H9 (cell line): ENCODE measurements around the gene CIPC. TPM values are rescaled to one million over a fixed set of nuclear protein-coding genes. Genes with fewer than 3 reads are reported as not detected.

Source experiments
- DNase-seq: peaks from one replicate; pipeline ENCODE4 v3.0.0-alpha.2; 2017
- H2AFZ ChIP-seq: one replicate; pipeline ENCODE4 v1.6.1; 2013; ENCODE audit warnings: mild to moderate bottlenecking, low read length, control low read depth, moderate library complexity
- H2AK5ac ChIP-seq: 2 replicates; pipeline ENCODE4 v1.6.1; 2013; ENCODE audit warnings: low read length, control low read depth, mixed read lengths; ENCODE audit not compliant: insufficient read length
- H2BK120ac ChIP-seq: one replicate; pipeline ENCODE4 v1.6.1; 2013; ENCODE audit warnings: low read depth, mild to moderate bottlenecking, low read length, control low read depth, inconsistent platforms; ENCODE audit not compliant: poor library complexity, severe bottlenecking
- H2BK12ac ChIP-seq: 2 replicates; pipeline ENCODE4 v1.6.1; 2013; ENCODE audit warnings: low read length, control low read depth, mixed read lengths, low read depth; ENCODE audit not compliant: insufficient read length
- H2BK15ac ChIP-seq: 2 replicates; pipeline ENCODE4 v1.6.1; 2013; ENCODE audit warnings: low read depth, low read length, control low read depth
- H2BK20ac ChIP-seq: one replicate; pipeline ENCODE4 v1.6.1; 2013; ENCODE audit warnings: low read depth, mild to moderate bottlenecking, low read length, control low read depth, inconsistent platforms; ENCODE audit not compliant: poor library complexity, severe bottlenecking
- H2BK5ac ChIP-seq: 2 replicates; pipeline ENCODE4 v1.6.1; 2013; ENCODE audit warnings: low read length, control low read depth, mixed read lengths; ENCODE audit not compliant: insufficient read length
- H3K14ac ChIP-seq: 2 replicates; pipeline ENCODE4 v1.6.1; 2013; ENCODE audit warnings: low read length, control low read depth; ENCODE audit not compliant: insufficient read depth
- H3K18ac ChIP-seq: 2 replicates; pipeline ENCODE4 v1.6.1; 2013; ENCODE audit warnings: low read depth, mild to moderate bottlenecking, mixed read lengths, low read length, control low read depth; ENCODE audit not compliant: insufficient read length
- H3K23ac ChIP-seq: 2 replicates; pipeline ENCODE4 v1.6.1; 2013; ENCODE audit warnings: low read length, control low read depth, mixed read lengths, low read depth; ENCODE audit not compliant: insufficient read length
- H3K23me2 ChIP-seq: 2 replicates; pipeline ENCODE4 v1.6.1; 2013; ENCODE audit warnings: low read depth, mild to moderate bottlenecking, mixed read lengths, low read length, control low read depth; ENCODE audit not compliant: insufficient read length, poor library complexity, severe bottlenecking
- H3K27ac ChIP-seq: 2 replicates; pipeline ENCODE4 v1.5.1; 2013; ENCODE audit warnings: low read length, control low read depth, mixed read lengths, low read depth; ENCODE audit not compliant: insufficient read length
- H3K27me3 ChIP-seq: 2 replicates; pipeline ENCODE4 v1.6.1; 2013; ENCODE audit warnings: low read length, control low read depth, inconsistent platforms; ENCODE audit not compliant: insufficient read depth
- H3K4ac ChIP-seq: 2 replicates; pipeline ENCODE4 v1.6.1; 2013; ENCODE audit warnings: low read depth, mild to moderate bottlenecking, control low read depth, inconsistent platforms, low read length, moderate library complexity
- H3K4me1 ChIP-seq: 2 replicates; pipeline ENCODE4 v1.6.1; 2013; ENCODE audit warnings: low read length, control low read depth, inconsistent platforms; ENCODE audit not compliant: insufficient read depth
- H3K4me2 ChIP-seq: 2 replicates; pipeline ENCODE4 v1.6.1; 2013; ENCODE audit warnings: low read length, control low read depth, mixed read lengths; ENCODE audit not compliant: insufficient read length, insufficient read depth
- H3K56ac ChIP-seq: 2 replicates; pipeline ENCODE4 v1.6.1; 2013; ENCODE audit warnings: low read depth, mild to moderate bottlenecking, mixed read lengths, low read length, control low read depth; ENCODE audit not compliant: insufficient read length
- H3K79me1 ChIP-seq: 2 replicates; pipeline ENCODE4 v1.6.1; 2013; ENCODE audit warnings: low read depth, mild to moderate bottlenecking, moderate library complexity, low read length, control low read depth, inconsistent platforms; ENCODE audit not compliant: insufficient read depth, poor library complexity, severe bottlenecking
- H3K79me2 ChIP-seq: 2 replicates; pipeline ENCODE4 v1.6.1; 2013; ENCODE audit warnings: low read length, control low read depth, inconsistent platforms; ENCODE audit not compliant: insufficient read depth
- H3K9ac ChIP-seq: 2 replicates; pipeline ENCODE4 v1.6.1; 2013; ENCODE audit warnings: low read length, control low read depth, mixed read lengths; ENCODE audit not compliant: insufficient read length; ENCODE audit errors: extremely low read depth
- H3K9me3 ChIP-seq: one replicate; pipeline ENCODE4 v1.6.1; 2013; ENCODE audit warnings: low read depth, low read length, inconsistent platforms; ENCODE audit not compliant: control insufficient read depth
- H3T11ph ChIP-seq: one replicate; pipeline ENCODE4 v1.6.1; 2013; ENCODE audit warnings: mild to moderate bottlenecking, low read length, control low read depth, inconsistent platforms
- H4K20me1 ChIP-seq: one replicate; pipeline ENCODE4 v1.6.1; 2013; ENCODE audit not compliant: control insufficient read depth, insufficient read length, insufficient read depth
- H4K5ac ChIP-seq: 2 replicates; pipeline ENCODE4 v1.6.1; 2013; ENCODE audit warnings: low read depth, mild to moderate bottlenecking, mixed read lengths, low read length, control low read depth; ENCODE audit not compliant: insufficient read length
- H4K8ac ChIP-seq: replicated peaks from 2 replicates; pipeline ENCODE4 v1.6.1; 2013; ENCODE audit warnings: low read length, control low read depth, mixed read lengths, low read depth; ENCODE audit not compliant: insufficient read length
- H4K91ac ChIP-seq: 2 replicates; pipeline ENCODE4 v1.6.1; 2013; ENCODE audit warnings: low read depth, mild to moderate bottlenecking, moderate library complexity, mixed read lengths, low read length, control low read depth; ENCODE audit not compliant: insufficient read length
- H3K27ac Mint-ChIP-seq, 3 experiments: 2 replicates in 2 of 3; 3 replicates in 1 of 3; pipeline ENCODE4 v1.8.0; 2020 to 2021; ENCODE audit warnings: mixed read lengths in 3 of 3, mild to moderate bottlenecking in 1 of 3, moderate library complexity in 1 of 3
- H3K27me3 Mint-ChIP-seq: 2 replicates; pipeline ENCODE4 v1.8.0; 2021; ENCODE audit warnings: low read depth, mild to moderate bottlenecking, moderate library complexity, mixed read lengths
- H3K36me3 Mint-ChIP-seq, 3 experiments: 2 replicates in 2 of 3; 3 replicates in 1 of 3; pipeline ENCODE4 v1.8.0; 2020 to 2021; ENCODE audit warnings: low read depth in 3 of 3, mixed read lengths in 3 of 3; ENCODE audit not compliant: insufficient read depth in 1 of 3
- H3K4me1 Mint-ChIP-seq, 2 experiments: 2 replicates each; pipeline ENCODE4 v1.8.0; 2020; ENCODE audit warnings: mixed read lengths in 2 of 2
- H3K4me3 Mint-ChIP-seq, 2 experiments: 2 replicates in 1 of 2; 3 replicates in 1 of 2; pipeline ENCODE4 v1.8.0; 2020 to 2021; ENCODE audit warnings: mild to moderate bottlenecking in 2 of 2, mixed read lengths in 2 of 2, moderate library complexity in 1 of 2
- H3K9me3 Mint-ChIP-seq, 2 experiments: 2 replicates in 1 of 2; 3 replicates in 1 of 2; pipeline ENCODE4 v1.8.0; 2020; ENCODE audit warnings: mild to moderate bottlenecking in 2 of 2, mixed read lengths in 2 of 2, moderate library complexity in 1 of 2
- WGBS: extraction: QIAGEN DNeasy Blood & Tissue Kit; methylation state at CpG from one replicate; pipeline ENCODE4 v1.1.7; 2013; ENCODE audit warnings: missing lambda C conversion rate, low lambda C conversion rate, mixed read lengths; ENCODE audit not compliant: insufficient read length; ENCODE audit errors: extremely low coverage; 5-methylcytosine and 5-hydroxymethylcytosine counted together
- total RNA-seq: library from RNA; stranded (reverse); gene quantifications from 2 replicates; pipeline ENCODE4 v1.2.1, GENCODE V29; 2021
- TF ChIP-seq, protein P1 (sequence below): fragments of 200-600 bp; sonication (generic); conservative IDR thresholded peaks from 3 replicates; pipeline ENCODE4 v1.8.0; 2021; ENCODE audit warnings: antibody characterized with exemption, mild to moderate bottlenecking

Gene CIPC
- total RNA-seq, 1 experiment from 2014 or later = 23.4 TPM

GRCh38 chr14:77102154-77102553 is 4.1 kb downstream of the CIPC start:
- no peak overlapping the region for H2BK20ac ChIP-seq
- no peak overlapping the region for H3T11ph ChIP-seq
- H3K79me1 ChIP-seq = no peaks in the 10 kb centered on the region
- H3K4me3 Mint-ChIP-seq = no peak overlapping the region
- H3K4ac ChIP-seq = no peak overlapping the region
- peaks cover 13% of the 10 kb centered on the region; the same call in 1 of the 2 replicates for H3K4me1 ChIP-seq
- no CpG with 5 or more reads among the region's 4 CpGs for WGBS
- H3K9me3 ChIP-seq = no peaks in the 10 kb centered on the region
- H4K8ac ChIP-seq = no peak overlapping the region
- peaks cover 5% of the 10 kb centered on the region; the same call in 1 of the 2 replicates for H3K79me2 ChIP-seq
- peaks cover 45 to 72% of the 10 kb centered on the region in 2 experiments for H3K4me1 Mint-ChIP-seq
- H4K91ac ChIP-seq = no peak overlapping the region
- H3K9ac ChIP-seq = no peak overlapping the region
- H3K27me3 ChIP-seq = no peaks in the 10 kb centered on the region
- no peak overlapping the region for H2BK12ac ChIP-seq
- H3K4me2 ChIP-seq = no peak overlapping the region
- no peak overlapping the region for H2BK120ac ChIP-seq
- no peak overlapping the region for H4K5ac ChIP-seq
- no peak overlapping the region for H3K14ac ChIP-seq
- DNase-seq = no peak
- H4K20me1 ChIP-seq = no peaks in the 10 kb centered on the region
- H2AK5ac ChIP-seq = no peak overlapping the region
- peaks cover 4 to 19% (median 10%) of the 10 kb centered on the region in 3 experiments; a peak in 6 of 7 replicates for H3K36me3 Mint-ChIP-seq
- no peak overlapping the region for H2BK5ac ChIP-seq
- TF ChIP-seq, protein P1, sequence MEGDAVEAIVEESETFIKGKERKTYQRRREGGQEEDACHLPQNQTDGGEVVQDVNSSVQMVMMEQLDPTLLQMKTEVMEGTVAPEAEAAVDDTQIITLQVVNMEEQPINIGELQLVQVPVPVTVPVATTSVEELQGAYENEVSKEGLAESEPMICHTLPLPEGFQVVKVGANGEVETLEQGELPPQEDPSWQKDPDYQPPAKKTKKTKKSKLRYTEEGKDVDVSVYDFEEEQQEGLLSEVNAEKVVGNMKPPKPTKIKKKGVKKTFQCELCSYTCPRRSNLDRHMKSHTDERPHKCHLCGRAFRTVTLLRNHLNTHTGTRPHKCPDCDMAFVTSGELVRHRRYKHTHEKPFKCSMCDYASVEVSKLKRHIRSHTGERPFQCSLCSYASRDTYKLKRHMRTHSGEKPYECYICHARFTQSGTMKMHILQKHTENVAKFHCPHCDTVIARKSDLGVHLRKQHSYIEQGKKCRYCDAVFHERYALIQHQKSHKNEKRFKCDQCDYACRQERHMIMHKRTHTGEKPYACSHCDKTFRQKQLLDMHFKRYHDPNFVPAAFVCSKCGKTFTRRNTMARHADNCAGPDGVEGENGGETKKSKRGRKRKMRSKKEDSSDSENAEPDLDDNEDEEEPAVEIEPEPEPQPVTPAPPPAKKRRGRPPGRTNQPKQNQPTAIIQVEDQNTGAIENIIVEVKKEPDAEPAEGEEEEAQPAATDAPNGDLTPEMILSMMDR = no peak
- H3K18ac ChIP-seq = no peak overlapping the region
- H3K27ac Mint-ChIP-seq = no peak overlapping the region; a peak in 1 of 7 replicates
- H2AFZ ChIP-seq = no peak overlapping the region
- no peaks in the 10 kb centered on the region for H3K9me3 Mint-ChIP-seq
- no peak overlapping the region for H3K27ac ChIP-seq
- no peaks in the 10 kb centered on the region for H3K27me3 Mint-ChIP-seq
- no peak overlapping the region for H3K23ac ChIP-seq
- H2BK15ac ChIP-seq = no peak overlapping the region
- H3K56ac ChIP-seq = no peak overlapping the region
- peaks cover 10% of the 10 kb centered on the region for H3K23me2 ChIP-seq
